ENCODE measurements around the gene XAB2.
"Not testable (repeated sequence)": the region's sequence is repeated elsewhere in the genome, so short reads cannot be mapped to it uniquely, and the experiment has no call there.

XAB2 gene

DNA sequence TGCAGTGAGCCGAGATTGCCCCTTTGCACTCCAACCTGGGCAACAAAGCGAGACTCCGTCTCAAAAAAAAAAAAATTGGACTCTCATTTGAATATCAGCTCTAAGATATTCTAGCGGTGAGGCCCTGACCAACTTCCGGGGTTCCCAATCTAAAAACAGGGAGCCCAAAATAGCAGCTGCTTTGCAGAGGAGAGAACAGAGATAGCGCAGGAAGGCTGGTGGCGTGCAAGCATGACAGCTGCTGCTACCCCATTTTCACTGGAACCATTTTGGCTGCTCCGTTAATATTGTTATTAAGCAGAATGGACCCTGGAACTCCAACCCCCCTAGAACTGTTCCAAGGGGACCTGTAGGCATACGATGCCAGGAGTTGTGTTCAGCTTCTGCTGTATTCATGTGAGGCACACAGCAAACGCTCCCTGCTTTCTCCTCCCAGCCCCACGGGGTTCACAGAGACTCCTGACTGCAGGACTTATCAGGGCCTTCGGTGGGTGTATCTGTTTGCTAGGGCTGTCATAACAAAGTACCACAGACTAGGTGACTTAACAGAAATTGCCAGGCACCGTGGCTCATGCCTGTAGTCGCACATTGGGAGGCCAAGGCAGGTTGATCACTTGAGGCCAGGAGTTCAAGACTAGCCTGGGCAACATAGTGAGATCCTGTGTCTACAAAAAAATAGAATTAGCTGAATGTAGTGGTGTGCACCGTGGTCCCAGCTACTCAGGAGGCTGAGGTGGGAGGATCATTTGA lies 19.1 kb upstream of the XAB2 start:
- DNase-seq: no peak

DNA sequence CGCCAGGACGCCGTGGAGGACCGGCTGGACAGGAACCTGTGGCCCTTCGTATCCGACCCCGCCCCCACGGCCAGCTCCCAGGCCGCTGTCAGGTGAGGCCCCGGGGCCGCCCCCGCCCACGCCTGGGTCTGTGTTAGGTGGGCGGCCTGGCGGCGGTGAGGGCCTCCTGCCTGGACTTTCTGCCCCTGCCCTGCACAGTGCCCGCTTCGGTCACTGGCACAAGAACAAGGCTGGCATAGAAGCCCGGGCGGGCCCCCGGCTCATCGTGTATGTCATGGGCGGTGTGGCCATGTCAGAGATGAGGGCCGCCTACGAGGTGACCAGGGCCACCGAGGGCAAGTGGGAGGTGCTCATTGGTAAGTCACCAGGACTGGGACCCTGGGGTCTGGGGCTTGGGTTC lies 17.8 kb upstream of the XAB2 start:
- no peak for DNase-seq

DNA sequence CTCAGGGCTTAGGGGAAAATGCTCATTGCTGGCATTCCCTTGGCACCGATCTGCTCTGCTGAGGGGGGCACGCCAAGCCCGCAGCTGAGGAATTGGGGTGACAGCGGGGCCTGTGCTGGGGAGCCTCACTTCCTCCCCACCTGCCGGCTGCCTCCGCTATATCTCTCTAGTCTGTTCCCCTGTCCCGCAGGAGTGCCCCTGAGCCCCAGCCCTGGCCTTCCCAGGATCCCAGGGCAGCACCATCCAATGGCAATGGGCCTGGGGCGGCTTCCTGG lies 17.0 kb upstream of the XAB2 start:
- no peak for DNase-seq

DNA sequence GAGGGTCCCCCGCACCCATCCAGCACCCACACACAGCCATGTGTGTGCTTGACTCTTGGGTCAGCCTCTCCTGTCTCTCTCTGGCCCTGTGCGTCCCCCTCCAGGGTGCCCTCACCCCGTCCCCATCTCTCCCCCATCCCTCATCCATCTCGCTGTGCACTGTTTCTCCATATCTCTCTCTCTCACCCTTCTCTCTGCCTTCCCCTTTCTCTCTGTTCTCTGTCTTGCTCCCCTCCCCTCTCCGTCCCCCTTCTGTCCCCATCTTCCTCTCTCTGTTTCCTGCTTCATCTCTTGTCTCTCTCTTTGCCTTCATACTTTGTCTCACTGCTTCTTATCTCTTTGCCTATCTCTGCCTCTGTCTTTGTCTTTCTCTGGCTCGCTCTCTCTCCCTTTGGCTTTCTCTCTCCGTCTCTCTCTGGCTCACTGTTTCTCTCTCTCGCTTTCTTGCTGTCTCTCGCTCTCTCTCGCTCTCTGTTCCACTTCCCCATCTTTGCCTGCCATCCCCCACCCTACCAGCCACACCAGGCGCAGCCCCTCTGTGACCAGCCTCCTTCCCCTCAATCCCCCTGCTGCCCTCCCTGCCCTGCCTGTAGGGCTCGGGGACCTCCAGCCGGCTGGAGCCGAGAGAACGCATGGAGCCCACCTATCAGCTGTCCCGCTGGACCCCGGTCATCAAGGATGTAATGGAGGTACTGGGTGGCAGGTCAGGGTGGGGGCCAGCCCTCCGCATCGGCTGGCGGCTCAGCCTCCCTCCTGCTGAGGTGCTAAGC lies 16.5 kb upstream of the XAB2 start:
- no peak for DNase-seq

DNA sequence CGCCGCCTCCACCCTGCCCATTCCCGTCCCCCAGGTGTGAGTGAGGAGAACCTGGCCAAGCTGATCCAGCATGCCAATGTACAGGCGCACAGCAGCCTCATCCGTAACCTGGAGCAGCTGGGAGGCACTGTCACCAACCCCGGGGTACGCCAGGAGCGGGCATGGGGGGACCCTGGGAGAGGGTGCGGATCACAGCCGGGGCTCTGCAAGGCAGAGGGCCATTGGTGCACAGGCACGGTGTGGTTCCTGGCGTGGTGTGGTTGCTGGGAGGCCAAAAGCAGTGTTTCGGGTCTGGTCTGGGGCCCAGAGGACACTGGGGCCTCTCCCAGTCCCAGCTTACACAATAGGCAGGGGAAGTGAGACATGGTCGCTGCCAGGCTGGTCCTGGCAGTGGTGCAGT lies 15.8 kb upstream of the XAB2 start:
- DNase-seq: no peak

DNA sequence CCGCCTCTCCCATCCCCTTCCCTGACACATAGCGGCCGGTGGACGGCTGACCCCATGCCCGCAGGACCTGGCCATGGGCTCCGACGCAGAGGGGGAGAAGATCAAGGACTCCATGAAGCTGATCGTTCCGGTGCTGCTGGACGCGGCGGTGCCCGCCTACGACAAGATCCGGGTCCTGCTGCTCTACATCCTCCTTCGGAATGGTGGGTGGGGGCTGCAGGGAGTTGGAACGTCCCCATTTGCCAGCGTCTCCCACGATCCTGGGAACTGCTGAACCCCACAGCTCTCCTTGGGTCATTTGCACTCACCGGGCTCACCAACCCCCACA lies 15.2 kb upstream of the XAB2 start:
- DNase-seq: no peak

DNA sequence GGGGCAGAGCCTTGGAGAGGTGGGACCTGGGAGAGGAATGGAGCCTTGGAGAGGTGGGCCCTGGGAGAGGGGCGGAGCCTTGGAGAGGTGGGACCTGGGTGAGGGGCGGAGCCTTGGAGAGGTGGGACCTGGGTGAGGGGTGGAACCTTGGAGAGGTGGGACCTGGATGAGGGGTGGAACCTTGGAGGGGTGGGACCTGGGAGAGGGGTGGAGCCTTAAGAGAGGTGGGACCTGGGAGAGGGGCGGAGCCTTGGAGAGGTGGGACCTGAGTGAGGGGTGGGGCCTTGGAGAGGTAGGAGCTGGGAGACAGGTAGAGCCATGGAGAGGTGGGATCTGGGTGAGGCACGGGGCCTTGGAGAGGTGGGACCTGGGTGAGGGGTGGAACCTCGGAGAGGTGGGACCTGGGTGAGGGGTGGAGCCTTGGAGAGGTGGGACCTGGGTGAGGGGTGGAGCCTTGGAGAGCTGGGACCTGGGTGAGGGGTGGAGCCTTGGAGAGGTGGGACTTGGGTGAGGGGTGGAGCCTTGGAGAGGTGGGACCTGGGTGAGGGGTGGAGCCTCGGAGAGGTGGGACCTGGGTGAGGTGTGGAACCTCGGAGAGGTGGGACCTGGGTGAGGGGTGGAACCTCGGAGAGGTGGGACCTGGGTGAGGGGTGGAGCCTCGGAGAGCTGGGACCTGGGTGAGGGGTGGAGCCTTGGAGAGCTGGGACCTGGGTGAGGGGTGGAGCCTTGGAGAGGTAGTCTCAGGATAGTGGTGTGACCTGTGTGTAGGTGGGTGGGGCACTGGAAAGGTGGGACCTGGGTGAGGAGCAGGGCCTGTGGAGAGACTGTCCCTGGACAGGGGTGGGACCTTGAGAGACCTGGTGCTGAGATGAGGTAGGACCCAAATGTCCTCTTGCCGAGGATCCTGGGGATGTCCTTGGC lies 14.5 kb upstream of the XAB2 start:
- DNase-seq: not testable (repeated sequence)

DNA sequence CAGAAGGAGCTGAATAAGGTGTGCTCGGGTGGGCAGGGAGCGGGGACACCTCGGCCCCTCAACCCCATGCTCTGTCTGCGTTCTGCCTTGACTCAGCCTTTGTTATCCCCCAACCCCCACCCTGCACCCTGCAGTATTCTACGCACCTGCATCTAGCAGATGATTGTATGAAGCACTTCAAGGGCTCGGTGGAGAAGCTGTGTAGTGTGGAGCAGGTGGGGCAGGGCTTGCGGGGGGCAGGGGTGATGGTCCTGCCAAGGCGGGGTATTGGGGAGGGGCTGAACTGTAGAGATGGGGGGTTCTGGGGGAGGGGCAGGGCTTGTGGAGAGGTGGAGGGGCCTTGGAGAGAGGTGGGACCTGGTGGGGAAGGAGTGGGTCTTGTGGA lies 13.7 kb upstream of the XAB2 start:
- no peak for DNase-seq

DNA sequence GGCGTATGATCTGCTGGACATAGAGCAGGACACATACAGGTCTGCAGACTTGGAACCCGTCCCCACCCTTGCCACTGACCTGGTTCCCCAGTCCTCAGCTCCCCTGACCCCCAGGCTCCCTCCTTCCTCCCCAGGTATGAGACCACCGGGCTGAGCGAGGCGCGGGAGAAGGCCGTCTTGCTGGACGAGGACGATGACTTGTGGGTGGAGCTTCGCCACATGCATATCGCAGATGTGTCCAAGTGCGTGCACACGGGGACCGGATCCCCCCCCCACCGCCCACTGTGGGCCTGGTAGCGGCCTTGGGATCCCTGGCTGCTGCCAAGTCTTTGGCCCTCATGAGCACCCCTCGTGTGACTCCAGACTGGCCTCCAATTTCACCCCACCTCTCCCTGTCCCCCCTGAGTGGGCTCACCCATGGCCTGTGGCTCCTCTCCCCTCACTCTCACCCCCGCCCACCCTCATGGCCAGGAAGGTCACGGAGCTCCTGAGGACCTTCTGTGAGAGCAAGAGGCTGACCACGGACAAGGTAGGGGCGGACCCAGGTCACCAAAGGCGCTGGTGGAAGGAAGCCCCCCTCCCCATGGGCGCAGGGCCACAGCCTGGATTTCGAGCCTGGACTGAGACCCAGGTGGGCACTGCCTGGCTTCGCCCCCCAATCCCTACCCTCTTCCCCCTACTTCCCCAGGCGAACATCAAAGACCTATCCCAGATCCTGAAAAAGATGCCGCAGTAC lies 13.1 kb upstream of the XAB2 start:
- DNase-seq: no peak

DNA sequence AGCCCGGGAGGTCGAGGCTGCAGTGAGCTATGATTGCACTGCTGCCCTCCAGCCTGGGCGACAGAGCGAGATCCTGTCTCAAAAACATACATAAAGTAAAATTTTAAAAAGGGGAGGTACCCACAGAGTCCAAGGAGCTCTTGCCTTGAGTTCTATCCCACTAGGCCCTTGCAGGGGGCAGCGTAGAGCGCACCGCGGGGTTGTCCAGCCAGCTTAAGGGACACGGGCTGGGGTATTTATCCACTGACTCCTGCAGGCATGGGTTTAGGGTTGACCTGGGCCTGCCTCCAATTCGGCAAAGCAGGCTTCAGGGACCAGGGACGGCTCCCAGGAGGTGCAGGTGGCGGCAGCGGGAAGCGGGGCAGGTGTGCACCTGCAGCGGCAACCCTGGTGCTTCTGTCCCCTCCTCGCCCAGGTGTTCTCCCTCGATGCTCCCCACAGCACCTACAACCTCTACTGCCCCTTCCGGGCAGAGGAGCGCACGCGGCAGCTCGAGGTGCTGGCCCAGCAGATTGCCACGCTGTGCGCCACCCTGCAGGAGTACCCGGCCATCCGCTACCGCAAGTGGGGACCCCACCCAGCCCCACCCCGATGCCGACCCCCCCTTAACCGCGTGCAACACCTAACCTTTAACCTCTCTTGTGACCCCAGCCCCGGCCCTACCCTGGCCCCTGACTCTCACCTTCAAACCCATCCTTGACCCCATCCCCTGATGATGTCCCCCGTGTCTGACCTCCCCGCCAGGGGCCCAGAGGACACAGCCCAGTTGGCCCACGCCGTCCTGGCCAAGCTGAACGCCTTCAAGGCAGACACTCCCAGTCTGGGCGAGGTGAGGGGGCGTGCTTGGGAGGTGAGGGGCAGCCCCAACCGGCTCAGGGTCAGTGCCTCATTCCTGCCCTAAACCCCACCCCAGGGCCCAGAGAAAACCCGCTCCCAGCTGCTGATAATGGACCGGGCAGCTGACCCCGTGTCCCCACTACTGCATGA lies 12.2 kb upstream of the XAB2 start:
- DNase-seq: no peak

DNA sequence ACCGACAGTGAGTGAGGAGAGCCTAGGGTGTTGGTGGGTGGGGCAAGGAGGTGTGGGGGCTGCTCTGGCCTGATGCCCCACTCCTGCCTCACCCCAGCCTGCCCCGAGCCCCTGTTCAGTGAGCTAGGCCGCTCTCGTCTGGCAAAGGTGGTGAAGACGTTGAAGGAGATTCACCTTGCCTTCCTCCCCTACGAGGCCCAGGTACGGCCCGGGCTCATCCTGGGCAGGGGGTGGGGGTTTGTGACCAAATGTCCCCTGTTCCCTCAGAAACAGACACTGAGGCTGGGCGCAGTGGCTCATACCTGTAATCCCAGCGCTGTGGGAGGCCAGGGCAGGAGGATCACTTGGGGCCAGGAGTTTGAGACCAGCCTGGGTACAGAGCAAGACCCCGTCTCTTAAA lies 11.5 kb upstream of the XAB2 start:
- no peak for DNase-seq

DNA sequence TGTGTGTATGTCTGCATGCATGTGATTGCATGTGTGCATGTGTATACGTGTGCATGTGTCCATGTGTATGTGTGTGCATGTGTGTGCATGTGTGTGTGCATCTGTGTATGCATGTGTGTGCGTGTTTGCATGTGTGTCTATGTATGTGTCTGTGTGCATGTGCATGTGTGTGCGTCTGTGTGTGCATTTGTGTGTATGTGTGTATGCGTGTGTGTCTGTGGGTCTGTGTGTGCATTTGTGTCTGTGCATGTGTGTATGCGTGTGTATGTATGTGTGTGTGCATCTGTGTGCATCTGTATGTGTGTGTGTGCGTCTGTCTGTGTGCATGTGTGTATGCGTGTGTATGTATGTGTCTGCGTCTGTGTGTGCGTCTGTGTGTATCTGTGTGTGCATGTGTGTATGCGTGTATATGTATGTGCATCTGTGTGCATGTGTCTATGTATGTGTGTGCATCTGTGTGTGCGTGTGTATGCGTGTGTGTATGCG lies 10.6 kb upstream of the XAB2 start:
- no peak for DNase-seq

DNA sequence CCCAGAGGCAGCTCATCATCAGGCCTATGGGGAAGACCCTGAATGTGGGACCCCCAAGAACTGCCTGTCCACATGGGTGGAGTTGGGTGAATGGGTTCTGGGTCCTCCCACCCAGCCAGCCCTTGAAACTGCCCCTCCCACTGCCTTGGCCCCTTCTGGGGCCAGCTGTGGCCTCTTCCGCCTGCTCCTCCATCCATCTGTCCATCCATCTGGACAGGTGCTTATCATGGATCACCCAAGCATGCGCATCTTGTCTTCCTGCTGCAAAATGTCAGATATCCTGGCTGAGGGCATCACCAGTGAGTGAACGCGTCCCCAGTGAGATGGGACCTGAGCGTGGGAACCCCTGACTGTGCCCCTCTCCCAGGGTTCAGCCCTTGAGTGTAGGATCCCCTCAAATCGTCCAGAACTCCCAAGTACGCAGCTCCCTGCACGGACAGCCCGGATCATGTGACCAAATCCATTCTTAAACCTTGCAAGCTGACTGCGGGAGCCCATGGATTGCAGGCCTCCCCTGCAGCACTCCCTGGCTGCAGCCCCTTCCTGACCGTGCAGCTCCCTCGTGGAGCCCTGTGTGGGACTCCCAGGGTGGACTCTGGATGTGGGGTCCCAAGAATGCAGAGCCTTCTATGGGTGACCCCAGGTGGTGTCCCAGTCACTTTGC lies 9.6 kb upstream of the XAB2 start:
- DNase-seq: no peak

DNA sequence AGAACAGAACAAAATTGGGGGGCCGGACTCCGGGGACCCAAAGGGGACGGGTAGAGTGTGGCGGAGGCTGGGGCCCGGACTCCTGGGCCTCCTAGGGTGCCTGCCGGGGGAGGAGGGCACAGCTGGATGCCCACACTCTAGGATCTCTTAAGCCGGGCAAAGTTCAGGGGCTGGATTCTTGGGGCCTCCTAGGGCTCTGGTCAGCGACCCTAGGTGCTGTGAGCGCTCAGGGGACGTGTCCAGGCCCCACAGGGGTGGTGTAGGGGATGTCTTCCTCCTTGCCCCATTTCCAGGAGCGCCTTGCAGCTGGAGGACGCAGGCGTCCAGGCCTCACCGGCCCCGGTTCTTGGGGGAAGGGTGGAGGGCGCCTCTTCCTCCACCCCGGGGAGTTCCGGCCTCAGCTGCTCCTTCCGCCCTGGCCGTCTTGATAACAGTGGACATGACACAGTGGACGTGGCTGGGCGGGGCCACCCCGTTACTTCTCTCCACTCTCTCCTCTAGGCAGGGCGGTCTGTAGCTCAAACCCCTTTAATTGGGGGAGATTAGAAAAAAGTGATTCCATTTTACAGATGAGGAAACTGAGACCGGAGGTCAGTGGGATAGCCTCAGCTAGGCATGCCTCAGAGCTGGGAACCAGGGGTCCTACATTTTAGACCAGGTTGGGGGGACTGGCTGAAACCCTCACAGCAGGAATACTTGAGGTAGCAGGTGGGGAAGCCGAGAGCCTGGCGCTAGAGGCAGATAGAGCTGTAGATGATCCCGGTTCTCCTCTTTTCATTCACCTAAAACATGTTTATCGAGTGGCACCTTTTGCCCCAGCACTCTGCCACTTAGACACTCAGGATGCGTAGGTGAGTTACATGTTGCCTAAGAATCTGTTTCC lies 8.3 kb upstream of the XAB2 start:
- DNase-seq: no peak

DNA sequence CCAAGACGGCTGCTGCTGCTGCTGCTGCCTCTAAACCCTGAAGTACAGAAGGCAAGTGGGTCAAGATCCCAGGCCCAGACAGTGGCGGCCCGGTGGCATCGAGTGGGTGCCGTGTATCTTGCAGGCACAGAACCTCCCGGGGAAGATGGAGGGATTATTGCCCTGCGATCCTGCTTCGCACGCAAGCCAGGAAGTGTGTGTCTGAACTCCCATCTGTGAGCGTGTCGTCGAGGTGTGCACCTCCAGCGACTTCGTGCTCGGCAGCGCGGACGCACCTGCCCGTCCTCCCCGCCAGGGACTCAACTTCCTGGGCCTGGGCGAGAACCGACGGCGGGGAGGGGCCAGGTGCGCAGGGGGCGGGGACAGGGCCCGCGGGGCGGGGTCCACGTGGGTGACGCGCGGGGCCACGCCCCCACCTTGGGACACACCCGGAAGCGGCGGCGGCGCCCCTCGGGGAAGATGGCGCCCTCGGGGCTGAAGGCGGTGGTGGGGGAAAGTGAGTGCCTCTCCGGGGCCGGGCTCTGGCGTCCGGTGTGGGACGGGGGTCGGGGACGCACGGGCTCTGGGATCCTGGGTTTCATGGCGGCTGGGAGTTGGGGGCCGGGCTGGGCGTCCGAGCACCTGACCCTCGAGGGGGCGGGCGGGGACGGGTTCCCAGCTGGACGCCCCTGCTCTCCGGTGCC lies 7.5 kb upstream of the XAB2 start, which contains the start of gene STXBP2:
Gene STXBP2 (plus strand): TSS at position 420 of the 683 bp plus-strand sequence. CDS start 40 bp downstream, at position 460.
- DNase-seq: peak; percentile 5

DNA sequence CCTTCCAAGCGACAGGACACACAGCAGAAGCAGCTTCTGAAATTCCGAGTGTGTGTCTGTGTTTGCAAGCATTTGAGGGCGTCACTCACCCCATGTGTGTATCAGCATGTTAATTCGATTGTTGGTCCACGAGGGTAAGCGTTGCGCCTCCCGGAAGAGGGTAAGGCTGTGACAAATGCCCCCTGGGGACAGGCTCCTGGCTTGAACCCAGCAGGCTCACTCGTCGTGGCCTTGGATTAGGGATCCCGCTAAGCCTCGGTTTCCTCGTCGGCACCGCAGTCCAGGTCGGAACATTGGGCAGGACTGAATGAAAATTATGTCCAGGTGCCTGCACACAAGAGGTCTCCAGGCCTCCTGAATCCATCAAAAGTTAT lies 7.0 kb upstream of the XAB2 start:
- no peak for DNase-seq

DNA sequence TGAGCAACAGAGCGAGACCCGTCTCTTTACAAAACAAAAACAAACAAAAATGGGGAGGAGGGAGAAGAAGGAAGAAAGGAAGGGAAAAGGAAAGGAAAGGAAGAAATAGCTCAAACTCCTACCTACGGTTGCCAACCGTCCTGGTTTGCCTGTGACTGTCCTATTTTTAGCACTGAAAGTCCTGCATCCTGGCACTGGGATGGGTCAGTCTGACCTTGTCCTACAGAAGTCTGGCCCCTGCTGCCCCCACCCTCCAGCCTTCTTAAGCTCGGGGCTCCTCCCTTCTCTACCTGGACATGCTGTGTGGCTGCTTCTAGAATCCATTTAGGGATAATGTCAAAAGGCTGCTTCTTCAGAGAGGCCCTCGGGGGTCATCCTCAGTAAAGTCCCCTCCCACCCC lies 6.3 kb upstream of the XAB2 start:
- no peak for DNase-seq

DNA sequence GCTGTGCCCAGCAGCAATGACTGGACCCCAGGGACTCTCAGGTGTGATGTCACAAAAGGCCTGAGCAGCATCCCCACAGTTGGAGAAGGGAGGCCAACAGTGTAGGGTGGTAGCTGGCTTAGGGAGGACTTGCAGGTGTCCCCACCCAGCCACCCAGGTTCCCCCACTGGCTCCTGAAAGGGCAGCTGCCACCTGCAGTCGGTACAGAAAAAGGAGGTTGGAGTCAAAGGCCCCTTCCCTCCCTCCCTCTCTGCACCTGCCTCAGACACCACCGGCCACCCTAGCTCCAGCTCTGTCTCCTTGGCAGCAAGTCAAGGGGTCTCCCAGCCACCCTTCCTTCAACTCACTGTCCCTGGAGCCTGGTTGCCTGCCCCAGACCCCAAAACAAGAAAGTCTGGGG lies 4.4 kb upstream of the XAB2 start, which contains the start of gene PCP2:
Gene PCP2 (minus strand): TSS at position 22 of the 400 bp plus-strand sequence. CDS start 262 bp downstream, outside the sequence.
- DNase-seq: no peak

All from NCI-H2081 treated with DMSO at 0.1 percent for 48 hours (cell line).